Islet of Langerhans (tissue), 1 donor: ENCODE measurements around the gene GPR160.
"Not testable (repeated sequence)": the region's sequence is repeated elsewhere in the genome, so short reads cannot be mapped to it uniquely, and the experiment has no call there.

Experiments used
- FAIRE-seq: peaks from one replicate; lab custom pipeline; 2011; peaks lifted over from hg19 to GRCh38; lab: Jason Lieb, UNC

GPR160 gene

DNA sequence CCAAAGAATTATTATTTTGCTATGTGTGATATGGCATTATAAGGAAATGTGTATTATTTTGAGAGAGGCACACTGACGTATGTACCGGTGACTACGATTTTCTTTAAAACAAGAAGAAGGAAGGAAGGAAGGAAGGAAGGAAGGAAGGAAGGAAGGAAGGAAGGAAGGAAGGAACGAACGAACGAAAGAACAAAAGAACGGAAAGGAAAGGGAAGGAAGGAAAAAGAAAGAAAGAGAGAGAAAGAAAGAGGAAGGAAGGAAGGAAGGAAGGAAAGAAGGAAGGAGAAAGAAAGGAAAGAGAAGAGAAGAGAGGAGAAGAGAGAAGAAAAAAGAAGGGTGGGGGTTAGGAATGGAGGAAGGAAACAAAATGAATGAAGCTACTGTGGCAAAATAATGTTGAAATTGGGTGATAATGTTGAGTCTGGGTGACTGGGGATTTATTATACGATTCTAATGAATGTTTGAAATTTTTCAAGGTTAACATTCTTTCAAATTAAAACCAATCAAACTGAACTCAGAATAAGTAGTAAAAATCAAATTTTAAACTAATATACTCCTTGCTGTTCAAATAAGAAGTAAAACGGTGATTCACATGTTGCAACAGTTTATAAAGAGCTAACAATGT is 73.5 kb downstream of the GPR160 start:
- FAIRE-seq: no peak

DNA sequence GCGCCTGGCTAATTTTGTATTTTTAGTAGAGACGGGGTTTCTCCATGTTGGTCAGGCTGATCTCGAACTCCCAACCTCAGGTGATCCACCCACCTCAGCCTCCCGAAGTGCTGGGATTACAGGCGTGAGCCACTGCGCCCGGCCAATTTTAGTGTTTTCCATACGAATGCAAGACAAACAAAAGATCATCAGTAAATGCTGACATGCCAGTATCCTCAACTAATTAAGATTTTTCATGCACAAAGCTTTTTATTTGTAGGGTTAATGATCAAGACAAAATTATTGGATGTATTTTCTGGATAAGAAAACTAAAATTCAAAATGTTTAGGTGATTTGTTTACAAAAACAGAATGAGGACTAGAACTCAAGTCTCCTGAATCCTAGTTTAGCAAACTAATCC is 76.4 kb downstream of the GPR160 start:
- not testable (repeated sequence) for FAIRE-seq

DNA sequence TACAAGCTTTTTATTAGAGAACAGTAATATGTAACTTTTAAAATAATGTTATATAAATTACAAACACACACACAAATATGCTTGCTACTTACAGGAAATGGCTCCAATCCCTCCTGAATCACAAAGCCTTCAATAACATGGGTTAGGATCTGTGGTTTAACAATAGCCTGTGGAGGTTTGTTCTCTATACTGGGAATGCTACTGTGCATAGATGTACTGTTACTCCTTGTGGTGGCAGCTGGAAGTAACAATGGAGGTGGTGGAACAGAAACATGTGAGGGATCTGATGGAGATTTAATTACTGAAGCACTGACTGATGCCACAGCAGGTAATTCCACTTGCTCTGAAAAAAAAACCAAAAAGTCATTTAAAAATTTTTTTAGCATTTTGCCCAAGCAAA is 79.3 kb downstream of the GPR160 start:
- no peak for FAIRE-seq

DNA sequence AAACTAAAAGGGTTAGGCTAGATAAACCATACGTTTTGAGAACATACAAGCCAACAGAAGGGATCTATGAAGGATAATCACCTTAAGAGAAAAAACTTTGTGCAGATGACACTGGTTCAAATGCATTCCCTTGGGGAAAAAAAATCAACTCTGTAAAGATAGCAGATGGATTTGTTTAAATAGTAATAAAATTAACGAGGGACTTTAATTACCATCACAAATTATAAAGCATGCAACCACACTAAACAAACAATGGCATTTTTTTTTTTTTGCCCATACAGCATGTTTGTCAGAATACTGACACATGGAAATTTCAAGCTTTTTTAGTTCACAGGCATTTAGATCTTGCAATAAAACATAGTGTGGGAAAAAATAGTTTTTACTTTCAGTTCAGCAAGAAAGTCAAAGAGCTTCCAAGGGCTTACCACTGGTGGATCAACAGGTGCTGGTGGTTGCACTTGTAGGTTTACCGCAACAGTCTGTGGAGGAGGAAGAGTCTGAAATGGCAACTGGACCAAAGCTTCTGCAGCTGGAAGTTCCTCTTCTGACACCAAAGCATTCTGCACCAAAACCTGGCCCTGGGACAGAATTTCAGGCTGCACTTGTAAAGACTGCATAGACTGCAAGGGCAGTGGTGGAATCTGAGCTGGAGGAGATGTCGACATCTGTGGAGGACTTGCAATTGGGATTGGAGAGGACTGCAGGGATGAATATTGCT is 90.6 kb downstream of the GPR160 start:
- FAIRE-seq: no peak

DNA sequence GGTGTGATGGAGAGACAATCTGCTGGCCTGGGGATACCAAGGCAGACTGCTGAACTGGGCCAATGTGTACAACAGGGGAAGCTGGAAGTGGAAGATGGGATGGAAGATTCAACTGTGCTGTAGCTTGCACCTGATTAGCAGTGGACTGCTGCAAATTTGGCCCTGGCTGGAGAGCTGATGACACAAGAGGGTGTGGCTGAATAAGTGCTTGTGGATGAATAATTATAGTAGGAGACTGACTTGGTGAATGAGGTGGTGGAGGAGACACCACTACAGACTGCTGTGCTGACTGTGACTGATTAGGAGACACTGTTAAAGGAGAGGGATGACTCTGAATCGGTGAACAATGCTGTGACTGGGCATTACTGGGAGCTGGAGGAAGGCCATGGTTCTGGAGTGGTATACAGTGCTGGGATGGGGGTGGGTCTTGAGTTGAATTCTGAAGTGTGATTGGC is 91.2 kb downstream of the GPR160 start:
- FAIRE-seq: no peak

DNA sequence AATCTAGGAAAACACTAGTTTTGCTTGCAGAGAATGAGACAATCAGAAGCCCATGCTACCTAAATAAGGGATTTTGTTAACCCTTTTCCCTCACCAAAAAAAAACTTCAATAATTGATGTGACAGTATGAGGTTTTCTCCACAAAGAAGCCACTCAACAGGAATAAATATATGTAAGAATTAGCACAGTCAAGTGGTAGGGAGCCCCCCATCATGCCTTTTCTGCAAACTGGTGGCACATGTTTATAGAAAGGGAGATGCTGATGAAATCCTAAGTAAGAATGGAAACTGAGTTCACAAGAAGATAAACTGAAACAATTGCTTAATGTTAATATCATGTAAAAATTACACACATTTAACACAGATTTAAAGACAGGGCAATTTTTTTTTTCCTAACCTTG is 92.7 kb downstream of the GPR160 start:
- no peak for FAIRE-seq

DNA sequence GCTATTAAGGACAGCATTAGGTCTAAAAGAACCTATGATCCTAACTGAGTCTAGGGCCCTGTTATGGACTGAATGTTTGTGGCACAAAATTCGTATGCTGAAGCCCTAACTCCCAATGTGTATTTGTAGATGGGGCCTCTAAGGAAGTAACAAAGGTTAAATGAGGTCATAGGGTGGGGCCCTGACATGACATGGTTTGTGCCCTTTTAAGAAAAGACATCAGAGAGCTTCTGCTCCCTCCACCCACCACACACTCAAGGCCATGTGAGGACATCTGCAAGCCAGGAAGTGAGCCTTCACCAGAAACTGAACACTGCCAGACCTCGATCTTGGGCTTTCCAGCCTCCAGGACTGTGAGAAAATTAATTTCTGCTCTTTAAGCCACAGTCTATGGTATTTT is 94.5 kb downstream of the GPR160 start:
- FAIRE-seq: no peak
